PFSK-1 (cell line): Measurements from ENCODE around the gene IFRD1.

Experiments used
- FOXP2 ChIP-seq: optimal IDR thresholded peaks from 2 replicates; pipeline ENCODE3; 2011; ENCODE audit warnings: borderline replicate concordance, control low read depth, inconsistent platforms; ENCODE audit not compliant: insufficient read depth; ENCODE audit errors: extremely low read length, extremely low read depth
- POLR2AphosphoS5 ChIP-seq: IDR thresholded peaks from 2 replicates; pipeline ENCODE4 v1.6.1; 2012; ENCODE audit warnings: low read depth, mild to moderate bottlenecking, control low read depth, low read length, moderate library complexity
- SIN3A ChIP-seq: IDR thresholded peaks from 2 replicates; pipeline ENCODE4 v1.6.1; 2012; ENCODE audit warnings: mild to moderate bottlenecking, low read length, moderate library complexity, borderline replicate concordance; ENCODE audit not compliant: insufficient read depth
- TAF1 ChIP-seq: IDR thresholded peaks from 2 replicates; pipeline ENCODE4 v1.6.1; 2012; ENCODE audit warnings: low read length, control low read depth, borderline replicate concordance; ENCODE audit not compliant: insufficient read depth
- TF ChIP-seq, protein P1 (sequence below), 2 experiments: IDR thresholded peaks; 2 replicates each; pipeline versions ENCODE4 v1.6.1 to v1.8.0; 2011 to 2012; ENCODE audit warnings: low read depth in 2 of 2, low read length in 2 of 2, control low read depth in 1 of 2, inconsistent platforms in 1 of 2, mild to moderate bottlenecking in 1 of 2, moderate library complexity in 1 of 2; ENCODE audit not compliant: insufficient read depth in 1 of 2

IFRD1 gene

DNA sequence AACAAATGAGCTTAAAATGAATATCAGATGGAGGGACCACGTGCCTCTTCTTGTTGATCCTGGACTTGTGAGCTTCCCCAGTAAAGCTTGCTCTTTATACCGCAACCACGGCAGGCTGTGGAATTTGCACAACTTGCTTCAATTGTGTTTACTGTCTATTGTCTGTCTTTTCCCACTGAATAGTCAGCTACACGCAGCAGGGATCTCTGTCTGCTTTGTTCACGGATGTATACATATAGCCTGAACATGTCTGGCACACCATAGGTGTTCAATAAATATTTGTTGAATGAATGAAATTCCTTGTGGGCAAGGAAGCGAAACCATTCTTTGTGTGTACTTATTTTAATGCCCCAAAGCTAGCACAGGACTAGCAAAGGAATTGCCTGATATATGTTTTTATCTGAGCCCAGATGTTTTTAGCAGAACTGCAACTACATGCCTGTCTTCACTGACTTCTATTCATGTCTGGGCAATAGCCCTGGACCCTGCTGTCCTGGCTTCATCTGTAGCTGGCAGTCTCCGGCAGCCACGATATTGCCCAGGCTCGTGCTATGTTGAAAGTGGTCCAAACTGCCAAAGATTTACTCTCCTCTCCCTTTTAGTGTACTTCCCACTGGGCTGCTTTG lies 29.9 kb upstream of the IFRD1 start:
- no peak for TF ChIP-seq TAF1
- TF ChIP-seq, protein P1, sequence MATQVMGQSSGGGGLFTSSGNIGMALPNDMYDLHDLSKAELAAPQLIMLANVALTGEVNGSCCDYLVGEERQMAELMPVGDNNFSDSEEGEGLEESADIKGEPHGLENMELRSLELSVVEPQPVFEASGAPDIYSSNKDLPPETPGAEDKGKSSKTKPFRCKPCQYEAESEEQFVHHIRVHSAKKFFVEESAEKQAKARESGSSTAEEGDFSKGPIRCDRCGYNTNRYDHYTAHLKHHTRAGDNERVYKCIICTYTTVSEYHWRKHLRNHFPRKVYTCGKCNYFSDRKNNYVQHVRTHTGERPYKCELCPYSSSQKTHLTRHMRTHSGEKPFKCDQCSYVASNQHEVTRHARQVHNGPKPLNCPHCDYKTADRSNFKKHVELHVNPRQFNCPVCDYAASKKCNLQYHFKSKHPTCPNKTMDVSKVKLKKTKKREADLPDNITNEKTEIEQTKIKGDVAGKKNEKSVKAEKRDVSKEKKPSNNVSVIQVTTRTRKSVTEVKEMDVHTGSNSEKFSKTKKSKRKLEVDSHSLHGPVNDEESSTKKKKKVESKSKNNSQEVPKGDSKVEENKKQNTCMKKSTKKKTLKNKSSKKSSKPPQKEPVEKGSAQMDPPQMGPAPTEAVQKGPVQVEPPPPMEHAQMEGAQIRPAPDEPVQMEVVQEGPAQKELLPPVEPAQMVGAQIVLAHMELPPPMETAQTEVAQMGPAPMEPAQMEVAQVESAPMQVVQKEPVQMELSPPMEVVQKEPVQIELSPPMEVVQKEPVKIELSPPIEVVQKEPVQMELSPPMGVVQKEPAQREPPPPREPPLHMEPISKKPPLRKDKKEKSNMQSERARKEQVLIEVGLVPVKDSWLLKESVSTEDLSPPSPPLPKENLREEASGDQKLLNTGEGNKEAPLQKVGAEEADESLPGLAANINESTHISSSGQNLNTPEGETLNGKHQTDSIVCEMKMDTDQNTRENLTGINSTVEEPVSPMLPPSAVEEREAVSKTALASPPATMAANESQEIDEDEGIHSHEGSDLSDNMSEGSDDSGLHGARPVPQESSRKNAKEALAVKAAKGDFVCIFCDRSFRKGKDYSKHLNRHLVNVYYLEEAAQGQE (IDR thresholded peaks at IDR 0.05; ENCODE audit: insufficient read depth in 1 of 2, low read depth in 2 of 2, low read length in 2 of 2), result no peak
- TF ChIP-seq FOXP2, result no peak
- no peak for TF ChIP-seq SIN3A
- no peak for TF ChIP-seq POLR2AphosphoS5

DNA sequence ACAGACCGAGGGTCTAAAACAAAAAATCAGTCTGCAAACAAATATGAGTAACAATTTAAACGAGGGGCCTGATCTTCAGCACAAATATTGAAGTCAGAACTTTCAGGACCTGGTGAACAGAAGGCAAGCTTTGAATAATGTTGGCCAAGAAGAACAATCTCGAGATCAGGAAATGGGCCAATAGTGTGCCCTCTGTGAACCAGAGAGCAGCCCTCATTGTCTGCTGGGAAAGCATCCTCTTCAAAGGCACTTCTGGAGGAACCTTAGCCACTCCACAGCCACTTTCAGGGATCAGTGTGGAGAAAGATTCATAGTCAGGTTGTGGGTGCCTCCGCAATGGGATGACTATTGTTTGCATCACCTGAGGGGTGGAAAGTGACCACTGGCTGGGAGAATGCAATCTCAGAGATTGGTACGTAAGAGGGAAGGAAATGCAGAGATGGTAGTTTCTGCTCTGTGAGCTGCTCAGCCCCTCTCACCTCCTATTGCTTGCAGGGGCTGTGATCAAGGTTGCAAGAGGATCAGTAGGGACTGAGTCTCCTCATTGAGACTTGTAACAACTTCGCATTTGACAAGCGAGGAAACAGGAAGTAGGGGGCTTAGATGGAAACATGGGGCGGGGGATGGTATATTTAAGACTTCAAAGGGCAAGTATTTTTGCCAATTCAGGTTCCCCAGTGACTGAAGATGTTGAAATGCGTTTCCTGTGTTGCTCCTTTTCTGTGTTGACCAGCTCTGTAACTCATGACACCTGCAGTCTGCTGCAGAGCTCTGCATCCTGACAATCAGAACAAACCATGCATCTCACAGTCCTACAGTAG lies 28.4 kb upstream of the IFRD1 start:
- TF ChIP-seq SIN3A (no peak), FOXP2 (no peak)
- TF ChIP-seq, protein P1 (IDR thresholded peaks at IDR 0.05; ENCODE audit: insufficient read depth in 1 of 2, low read depth in 2 of 2, low read length in 2 of 2), result no peak

DNA sequence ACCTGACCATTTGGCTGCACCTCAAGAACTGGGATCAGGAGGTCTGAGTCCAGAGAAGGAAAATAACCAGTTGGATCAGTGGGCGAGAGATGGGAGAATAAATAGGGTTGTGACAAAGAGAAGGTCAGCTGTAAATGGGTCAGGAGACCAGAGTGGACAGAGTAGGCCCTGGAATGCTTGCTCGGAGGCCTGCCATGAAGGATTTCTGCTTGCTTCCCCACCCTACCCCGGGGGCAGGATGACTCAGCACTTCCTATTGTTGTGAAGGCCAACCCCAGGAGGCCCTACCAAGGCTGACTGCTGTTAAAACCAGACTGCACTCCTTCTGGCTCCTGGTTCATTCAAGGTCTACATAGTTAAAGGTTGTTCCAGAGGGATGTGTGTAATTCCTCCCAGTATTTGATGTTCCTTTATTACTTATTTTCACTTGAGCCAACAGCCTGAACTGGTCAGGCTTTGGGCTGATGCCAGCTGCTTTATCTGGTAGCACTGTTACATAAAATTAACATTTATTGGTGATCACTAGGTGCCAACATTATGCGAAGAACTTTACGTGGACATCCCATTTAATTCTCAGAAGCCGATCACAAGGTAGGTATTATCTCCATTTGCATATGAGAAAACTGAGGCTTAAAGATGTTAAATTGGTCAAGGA lies 27.3 kb upstream of the IFRD1 start:
- TF ChIP-seq SIN3A, result no peak
- no peak for TF ChIP-seq TAF1
- no peak for TF ChIP-seq FOXP2
- TF ChIP-seq POLR2AphosphoS5, result no peak
- TF ChIP-seq, protein P1 (IDR thresholded peaks at IDR 0.05; ENCODE audit: insufficient read depth in 1 of 2, low read depth in 2 of 2, low read length in 2 of 2), result no peak

DNA sequence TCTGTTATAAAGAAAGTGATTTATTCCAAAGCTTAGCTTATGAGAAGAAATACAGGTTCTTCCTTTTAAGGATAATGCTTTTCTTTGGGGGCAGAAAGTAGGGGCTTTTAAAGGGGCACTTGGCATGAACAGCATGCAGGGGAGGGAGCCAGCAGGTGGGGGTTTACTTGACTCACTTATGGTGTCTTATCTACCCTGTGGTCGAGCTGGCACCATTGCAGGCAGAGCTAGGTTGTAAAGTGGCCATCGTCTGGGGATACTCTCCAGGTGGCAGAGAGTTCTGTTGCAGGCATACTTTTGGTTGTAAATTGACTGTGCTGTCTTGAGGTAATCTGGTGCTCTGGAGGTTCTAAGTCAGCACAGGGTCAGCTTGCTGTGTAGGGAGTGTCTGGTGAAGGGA lies 26.3 kb upstream of the IFRD1 start:
- TF ChIP-seq TAF1 (no peak), FOXP2 (no peak)
- TF ChIP-seq, protein P1 (IDR thresholded peaks at IDR 0.05; ENCODE audit: insufficient read depth in 1 of 2, low read depth in 2 of 2, low read length in 2 of 2), result no peak
